Measurements from ENCODE around the gene TOE1.

GRCh38 chr1:45383191-45383590, 43.2 kb downstream of the TOE1 start:
- TF ChIP-seq CTCF (conservative IDR thresholded peaks at IDR 0.05; ENCODE audit: low read length) (no peak), EZH2phosphoT487 (IDR thresholded peaks at IDR 0.05; ENCODE audit: borderline replicate concordance, low read depth, low read length) (no peak)

All from OCI-LY7 (cell line).